Measurements from ENCODE around the gene ASPG. TPM values are rescaled to one million over a fixed set of nuclear protein-coding genes. Genes with fewer than 3 reads are reported as not detected.

Gene ASPG
- total RNA-seq, 1 experiment from 2014 or later, result 3.4 TPM

GRCh38 chr14:104138098-104138717 is 52.7 kb downstream of the ASPG start, which contains the start of gene KIF26A (continued):
- TF ChIP-seq AFF4 (CRISPR knock-in tag; IDR thresholded peaks at IDR 0.05; ENCODE audit: borderline replicate concordance), result 0 out of 2 replicates have a peak, but pooled peaks have one; percentile 32
- TF ChIP-seq PREB (CRISPR knock-in tag; IDR thresholded peaks at IDR 0.05; ENCODE audit: borderline replicate concordance), result no peak
- TF ChIP-seq, protein P1, sequence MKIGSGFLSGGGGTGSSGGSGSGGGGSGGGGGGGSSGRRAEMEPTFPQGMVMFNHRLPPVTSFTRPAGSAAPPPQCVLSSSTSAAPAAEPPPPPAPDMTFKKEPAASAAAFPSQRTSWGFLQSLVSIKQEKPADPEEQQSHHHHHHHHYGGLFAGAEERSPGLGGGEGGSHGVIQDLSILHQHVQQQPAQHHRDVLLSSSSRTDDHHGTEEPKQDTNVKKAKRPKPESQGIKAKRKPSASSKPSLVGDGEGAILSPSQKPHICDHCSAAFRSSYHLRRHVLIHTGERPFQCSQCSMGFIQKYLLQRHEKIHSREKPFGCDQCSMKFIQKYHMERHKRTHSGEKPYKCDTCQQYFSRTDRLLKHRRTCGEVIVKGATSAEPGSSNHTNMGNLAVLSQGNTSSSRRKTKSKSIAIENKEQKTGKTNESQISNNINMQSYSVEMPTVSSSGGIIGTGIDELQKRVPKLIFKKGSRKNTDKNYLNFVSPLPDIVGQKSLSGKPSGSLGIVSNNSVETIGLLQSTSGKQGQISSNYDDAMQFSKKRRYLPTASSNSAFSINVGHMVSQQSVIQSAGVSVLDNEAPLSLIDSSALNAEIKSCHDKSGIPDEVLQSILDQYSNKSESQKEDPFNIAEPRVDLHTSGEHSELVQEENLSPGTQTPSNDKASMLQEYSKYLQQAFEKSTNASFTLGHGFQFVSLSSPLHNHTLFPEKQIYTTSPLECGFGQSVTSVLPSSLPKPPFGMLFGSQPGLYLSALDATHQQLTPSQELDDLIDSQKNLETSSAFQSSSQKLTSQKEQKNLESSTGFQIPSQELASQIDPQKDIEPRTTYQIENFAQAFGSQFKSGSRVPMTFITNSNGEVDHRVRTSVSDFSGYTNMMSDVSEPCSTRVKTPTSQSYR (CRISPR knock-in tag; IDR thresholded peaks at IDR 0.05), result 0 out of 2 replicates have a peak, but pooled peaks have one; percentile 84
- TF ChIP-seq, protein P2, sequence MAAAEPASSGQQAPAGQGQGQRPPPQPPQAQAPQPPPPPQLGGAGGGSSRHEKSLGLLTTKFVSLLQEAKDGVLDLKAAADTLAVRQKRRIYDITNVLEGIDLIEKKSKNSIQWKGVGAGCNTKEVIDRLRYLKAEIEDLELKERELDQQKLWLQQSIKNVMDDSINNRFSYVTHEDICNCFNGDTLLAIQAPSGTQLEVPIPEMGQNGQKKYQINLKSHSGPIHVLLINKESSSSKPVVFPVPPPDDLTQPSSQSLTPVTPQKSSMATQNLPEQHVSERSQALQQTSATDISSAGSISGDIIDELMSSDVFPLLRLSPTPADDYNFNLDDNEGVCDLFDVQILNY (CRISPR knock-in tag; IDR thresholded peaks at IDR 0.05), result peak; percentile 2; the same call in 1 of the 2 replicates
- TF ChIP-seq SMAD3 (CRISPR knock-in tag; IDR thresholded peaks at IDR 0.05; ENCODE audit: borderline replicate concordance), result no peak
- no peak for TF ChIP-seq AR (CRISPR knock-in tag; IDR thresholded peaks at IDR 0.05)
- TF ChIP-seq MAX (CRISPR knock-in tag; IDR thresholded peaks at IDR 0.05), result peak; percentile 78; the same call in 1 of the 2 replicates
- TF ChIP-seq, protein P3, sequence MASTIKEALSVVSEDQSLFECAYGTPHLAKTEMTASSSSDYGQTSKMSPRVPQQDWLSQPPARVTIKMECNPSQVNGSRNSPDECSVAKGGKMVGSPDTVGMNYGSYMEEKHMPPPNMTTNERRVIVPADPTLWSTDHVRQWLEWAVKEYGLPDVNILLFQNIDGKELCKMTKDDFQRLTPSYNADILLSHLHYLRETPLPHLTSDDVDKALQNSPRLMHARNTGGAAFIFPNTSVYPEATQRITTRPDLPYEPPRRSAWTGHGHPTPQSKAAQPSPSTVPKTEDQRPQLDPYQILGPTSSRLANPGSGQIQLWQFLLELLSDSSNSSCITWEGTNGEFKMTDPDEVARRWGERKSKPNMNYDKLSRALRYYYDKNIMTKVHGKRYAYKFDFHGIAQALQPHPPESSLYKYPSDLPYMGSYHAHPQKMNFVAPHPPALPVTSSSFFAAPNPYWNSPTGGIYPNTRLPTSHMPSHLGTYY (CRISPR knock-in tag; IDR thresholded peaks at IDR 0.05), result no peak
- 0 out of 2 replicates have a peak, but pooled peaks have one; percentile 15 for TF ChIP-seq NFYB (CRISPR knock-in tag; conservative IDR thresholded peaks at IDR 0.05; ENCODE audit: low read depth)
- TF ChIP-seq, protein P4, sequence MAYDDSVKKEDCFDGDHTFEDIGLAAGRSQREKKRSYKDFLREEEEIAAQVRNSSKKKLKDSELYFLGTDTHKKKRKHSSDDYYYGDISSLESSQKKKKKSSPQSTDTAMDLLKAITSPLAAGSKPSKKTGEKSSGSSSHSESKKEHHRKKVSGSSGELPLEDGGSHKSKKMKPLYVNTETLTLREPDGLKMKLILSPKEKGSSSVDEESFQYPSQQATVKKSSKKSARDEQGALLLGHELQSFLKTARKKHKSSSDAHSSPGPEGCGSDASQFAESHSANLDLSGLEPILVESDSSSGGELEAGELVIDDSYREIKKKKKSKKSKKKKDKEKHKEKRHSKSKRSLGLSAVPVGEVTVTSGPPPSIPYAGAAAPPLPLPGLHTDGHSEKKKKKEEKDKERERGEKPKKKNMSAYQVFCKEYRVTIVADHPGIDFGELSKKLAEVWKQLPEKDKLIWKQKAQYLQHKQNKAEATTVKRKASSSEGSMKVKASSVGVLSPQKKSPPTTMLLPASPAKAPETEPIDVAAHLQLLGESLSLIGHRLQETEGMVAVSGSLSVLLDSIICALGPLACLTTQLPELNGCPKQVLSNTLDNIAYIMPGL (CRISPR knock-in tag; IDR thresholded peaks at IDR 0.05), result 0 out of 2 replicates have a peak, but pooled peaks have one; percentile 8
